ENCODE data around the gene KCNQ1. TPM values are rescaled to one million over a fixed set of nuclear protein-coding genes. Genes with fewer than 3 reads are reported as not detected.

The KCNQ1 gene
- total RNA-seq, 4 donors from 2014 or later: 2.6 to 12.7 (median 4.9) TPM

DNA sequence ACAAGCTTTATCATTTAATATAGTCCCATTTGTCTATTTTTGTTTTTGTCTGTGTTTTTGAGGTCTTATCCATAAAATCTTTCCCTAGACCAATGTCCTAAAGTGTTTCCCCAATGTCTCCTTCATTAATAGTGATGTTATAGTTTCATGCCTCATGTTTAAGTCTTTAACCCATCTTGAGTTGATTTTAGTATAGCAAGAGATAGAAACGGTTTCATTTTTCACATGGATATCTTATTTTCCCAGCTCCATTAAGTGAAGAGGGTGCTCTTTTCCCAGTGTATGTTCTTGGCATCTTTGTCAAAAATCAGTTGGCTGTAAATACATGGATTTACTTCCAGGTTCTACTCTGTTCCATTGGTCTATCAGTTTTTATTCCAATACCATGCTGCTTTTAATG, 196.8 kb downstream of the KCNQ1 start:
- peaks cover 0 to 95% (median 0%) of the 10 kb centered on the region in 3 donors for H3K9me3 ChIP-seq
- WGBS, 2 donors (ENCODE audit: low coverage in 1 of 2): 73 to 78% methylated on average over 1 of the region's 1 CpG

DNA sequence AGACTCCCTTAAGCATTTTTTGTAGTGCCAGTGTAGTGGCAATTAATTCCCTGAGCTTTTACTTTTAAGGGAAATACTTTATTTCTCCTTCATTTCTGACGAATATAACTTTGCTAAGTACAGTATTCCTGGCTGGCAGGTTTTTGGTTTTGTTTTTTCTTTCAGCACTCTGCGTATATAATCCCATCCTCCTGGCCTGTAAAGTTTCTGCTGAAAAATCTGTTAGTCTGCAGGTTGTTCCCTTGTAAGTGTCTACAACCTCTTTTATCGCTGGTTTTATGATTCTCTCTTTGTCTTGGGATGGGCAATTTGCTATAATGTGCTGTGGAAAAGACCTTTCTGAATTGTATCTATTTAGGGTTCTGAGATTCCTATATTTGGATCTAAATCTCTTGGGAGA, 198.9 kb downstream of the KCNQ1 start:
- Histone ChIP-seq H3K36me3 (no peaks in the 10 kb centered on the region), H3K27me3 (no peaks in the 10 kb centered on the region), H3K4me3 (no peak overlapping the region), H3K9me3 (peaks cover 0 to 97% (median 0%) of the 10 kb centered on the region in 3 donors), H3K27ac (no peak overlapping the region), H3K4me1 (no peaks in the 10 kb centered on the region)
- ATAC-seq: no peak
- whole genome bisulfite sequencing, 2 donors (ENCODE audit: low coverage in 1 of 2): 97 to 100% methylated on average over 3 of the region's 3 CpGs
- TF ChIP-seq POLR2A (IDR thresholded peaks at IDR 0.05) (no peak), EP300 (IDR thresholded peaks at IDR 0.05) (no peak), POLR2AphosphoS5 (IDR thresholded peaks at IDR 0.05) (no peak)
- TF ChIP-seq, protein P1, sequence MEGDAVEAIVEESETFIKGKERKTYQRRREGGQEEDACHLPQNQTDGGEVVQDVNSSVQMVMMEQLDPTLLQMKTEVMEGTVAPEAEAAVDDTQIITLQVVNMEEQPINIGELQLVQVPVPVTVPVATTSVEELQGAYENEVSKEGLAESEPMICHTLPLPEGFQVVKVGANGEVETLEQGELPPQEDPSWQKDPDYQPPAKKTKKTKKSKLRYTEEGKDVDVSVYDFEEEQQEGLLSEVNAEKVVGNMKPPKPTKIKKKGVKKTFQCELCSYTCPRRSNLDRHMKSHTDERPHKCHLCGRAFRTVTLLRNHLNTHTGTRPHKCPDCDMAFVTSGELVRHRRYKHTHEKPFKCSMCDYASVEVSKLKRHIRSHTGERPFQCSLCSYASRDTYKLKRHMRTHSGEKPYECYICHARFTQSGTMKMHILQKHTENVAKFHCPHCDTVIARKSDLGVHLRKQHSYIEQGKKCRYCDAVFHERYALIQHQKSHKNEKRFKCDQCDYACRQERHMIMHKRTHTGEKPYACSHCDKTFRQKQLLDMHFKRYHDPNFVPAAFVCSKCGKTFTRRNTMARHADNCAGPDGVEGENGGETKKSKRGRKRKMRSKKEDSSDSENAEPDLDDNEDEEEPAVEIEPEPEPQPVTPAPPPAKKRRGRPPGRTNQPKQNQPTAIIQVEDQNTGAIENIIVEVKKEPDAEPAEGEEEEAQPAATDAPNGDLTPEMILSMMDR (IDR thresholded peaks at IDR 0.05): no peak

More for the DNA sequence above, 196.8 kb downstream of the KCNQ1 start:
- ATAC-seq: no peak
- H3K4me1 ChIP-seq: no peaks in the 10 kb centered on the region
- H3K27me3 ChIP-seq: no peaks in the 10 kb centered on the region
- no peak overlapping the region for H3K4me3 ChIP-seq
- TF ChIP-seq POLR2AphosphoS5 (IDR thresholded peaks at IDR 0.05) (no peak), EP300 (IDR thresholded peaks at IDR 0.05) (no peak), POLR2A (IDR thresholded peaks at IDR 0.05) (no peak)
- TF ChIP-seq, protein P1 (IDR thresholded peaks at IDR 0.05): no peak
- H3K36me3 ChIP-seq: no peaks in the 10 kb centered on the region
- H3K27ac ChIP-seq: no peak overlapping the region

DNA sequence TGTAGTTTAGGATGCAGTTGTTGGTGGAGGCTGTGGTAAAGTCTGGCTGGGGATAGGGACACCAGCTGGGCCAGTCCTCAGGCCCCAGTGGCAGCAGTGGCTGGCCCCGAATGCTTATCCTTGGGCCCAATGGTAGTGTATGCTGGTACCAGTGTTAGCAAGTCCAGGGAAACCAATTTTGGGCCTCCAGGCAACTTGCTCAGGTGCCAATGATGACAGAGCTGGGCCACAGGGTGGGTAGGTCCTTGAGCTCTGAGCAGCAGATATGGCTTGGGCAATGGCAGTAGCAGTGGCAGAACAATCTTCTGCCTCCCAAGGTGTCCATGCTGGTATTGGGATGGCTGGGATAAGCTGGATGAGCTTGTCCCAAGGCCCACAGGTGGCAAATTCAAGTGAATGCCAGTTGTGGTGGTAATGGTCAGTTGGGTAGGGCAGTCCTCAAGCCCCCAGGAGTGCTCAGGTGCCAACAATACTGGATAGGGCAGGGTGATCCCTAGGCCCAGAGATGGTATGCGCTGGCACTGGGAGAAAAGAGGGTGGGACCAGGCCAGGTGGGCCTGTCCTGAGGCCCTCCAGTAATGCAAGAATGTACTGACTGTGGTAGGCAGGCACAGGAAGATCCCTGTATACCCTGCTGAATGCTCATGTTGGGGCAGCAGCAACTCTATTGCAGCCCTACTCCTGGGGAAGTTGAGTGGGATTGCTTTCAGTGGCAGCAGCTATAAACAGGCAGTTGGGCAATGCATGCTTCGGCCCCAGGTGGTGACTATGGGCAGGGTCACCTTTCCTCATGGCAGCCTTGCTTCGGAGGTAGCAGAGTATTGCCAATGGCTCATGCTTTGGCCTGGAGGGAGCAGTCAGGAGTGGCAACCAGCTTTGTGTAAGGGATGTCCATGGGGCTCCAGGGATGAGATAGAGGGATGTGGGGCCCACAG, 200.3 kb downstream of the KCNQ1 start:
- Histone ChIP-seq H3K27me3 (no peaks in the 10 kb centered on the region), H3K27ac (no peak overlapping the region), H3K36me3 (no peaks in the 10 kb centered on the region), H3K9me3 (peaks cover 0 to 97% (median 0%) of the 10 kb centered on the region in 3 donors), H3K4me3 (no peak overlapping the region), H3K4me1 (no peaks in the 10 kb centered on the region)
- TF ChIP-seq EP300 (IDR thresholded peaks at IDR 0.05) (no peak), POLR2AphosphoS5 (IDR thresholded peaks at IDR 0.05) (no peak), POLR2A (IDR thresholded peaks at IDR 0.05) (no peak)
- TF ChIP-seq, protein P1 (IDR thresholded peaks at IDR 0.05): no peak
- no peak for ATAC-seq
- WGBS, 2 donors (ENCODE audit: low coverage in 1 of 2): 80 to 90% methylated on average over 1 to 2 of the region's 4 CpGs

DNA sequence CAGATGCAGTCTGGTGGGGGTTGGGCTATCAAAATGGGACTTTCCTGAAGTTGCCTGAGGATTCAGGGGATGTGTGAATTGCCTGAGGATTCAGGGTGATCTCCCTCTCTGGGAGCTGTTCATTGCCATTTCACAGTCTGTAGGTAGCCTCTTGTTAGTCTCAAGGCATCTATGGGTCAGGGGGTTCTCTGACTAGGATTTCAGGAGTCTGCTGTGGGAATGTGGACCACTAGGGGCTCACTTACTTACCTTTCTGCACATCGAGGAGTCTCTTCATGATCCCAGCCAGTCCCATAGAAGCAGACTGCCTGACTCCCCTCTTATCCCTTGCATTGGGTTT, 200.9 kb downstream of the KCNQ1 start:
- Histone ChIP-seq H3K36me3 (no peaks in the 10 kb centered on the region), H3K9me3 (peaks cover 0 to 97% (median 0%) of the 10 kb centered on the region in 3 donors), H3K4me3 (no peak overlapping the region), H3K4me1 (no peaks in the 10 kb centered on the region), H3K27me3 (no peaks in the 10 kb centered on the region), H3K27ac (no peak overlapping the region)
- WGBS, 2 donors (ENCODE audit: low coverage in 1 of 2): 88 to 100% methylated on average over 1 of the region's 1 CpG
- TF ChIP-seq, protein P1 (IDR thresholded peaks at IDR 0.05): no peak
- TF ChIP-seq POLR2A (IDR thresholded peaks at IDR 0.05): no peak
- TF ChIP-seq POLR2AphosphoS5 (IDR thresholded peaks at IDR 0.05): no peak
- TF ChIP-seq EP300 (IDR thresholded peaks at IDR 0.05): no peak
- ATAC-seq: no peak

DNA sequence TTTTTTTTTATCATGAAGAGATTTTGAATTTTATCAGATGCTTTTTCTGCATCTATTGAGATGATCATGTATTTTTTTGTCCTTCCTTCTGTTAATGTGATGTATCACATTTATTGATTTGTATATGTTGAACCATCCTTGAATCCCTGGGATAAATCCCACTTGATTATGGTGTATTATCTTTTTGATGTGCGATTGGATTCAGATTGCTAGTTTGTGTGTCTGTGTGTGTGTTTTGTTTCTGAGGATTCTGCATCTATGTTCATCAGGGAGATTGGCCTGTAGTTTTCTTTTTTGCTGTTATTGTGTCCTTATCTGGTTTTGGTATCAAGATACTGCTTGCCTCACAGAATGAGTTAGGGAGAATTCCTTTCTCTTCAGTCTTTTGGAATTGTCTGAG, 202.4 kb downstream of the KCNQ1 start:
- no peak overlapping the region for H3K27ac ChIP-seq
- no peaks in the 10 kb centered on the region for H3K27me3 ChIP-seq
- H3K4me1 ChIP-seq: no peaks in the 10 kb centered on the region
- 20 to 100% methylated on average over 1 of the region's 1 CpG for WGBS, 2 donors (ENCODE audit: low coverage in 1 of 2)
- ATAC-seq: no peak
- H3K36me3 ChIP-seq: no peaks in the 10 kb centered on the region
- H3K9me3 ChIP-seq: peaks cover 0 to 98% (median 0%) of the 10 kb centered on the region in 3 donors
- no peak overlapping the region for H3K4me3 ChIP-seq
- TF ChIP-seq POLR2AphosphoS5 (IDR thresholded peaks at IDR 0.05) (no peak), POLR2A (IDR thresholded peaks at IDR 0.05) (no peak), EP300 (IDR thresholded peaks at IDR 0.05) (no peak)
- TF ChIP-seq, protein P1 (IDR thresholded peaks at IDR 0.05): no peak

All from gastroesophageal sphincter (tissue), 4 donors.